Cardiac ventricle fibroblast (primary cell): ENCODE measurements around the gene OGFOD2. TPM values are rescaled to one million over a fixed set of nuclear protein-coding genes. Genes with fewer than 3 reads are reported as not detected.

ENCODE experiments used
- total RNA-seq: library from RNA; depleted of rRNA; stranded (reverse); fragments of >200 nt; gene quantifications from 2 replicates; pipeline ENCODE4 v1.2.3, GENCODE V29; 2015

The OGFOD2 gene
- total RNA-seq: 11.4 TPM in 2 replicates

DNA sequence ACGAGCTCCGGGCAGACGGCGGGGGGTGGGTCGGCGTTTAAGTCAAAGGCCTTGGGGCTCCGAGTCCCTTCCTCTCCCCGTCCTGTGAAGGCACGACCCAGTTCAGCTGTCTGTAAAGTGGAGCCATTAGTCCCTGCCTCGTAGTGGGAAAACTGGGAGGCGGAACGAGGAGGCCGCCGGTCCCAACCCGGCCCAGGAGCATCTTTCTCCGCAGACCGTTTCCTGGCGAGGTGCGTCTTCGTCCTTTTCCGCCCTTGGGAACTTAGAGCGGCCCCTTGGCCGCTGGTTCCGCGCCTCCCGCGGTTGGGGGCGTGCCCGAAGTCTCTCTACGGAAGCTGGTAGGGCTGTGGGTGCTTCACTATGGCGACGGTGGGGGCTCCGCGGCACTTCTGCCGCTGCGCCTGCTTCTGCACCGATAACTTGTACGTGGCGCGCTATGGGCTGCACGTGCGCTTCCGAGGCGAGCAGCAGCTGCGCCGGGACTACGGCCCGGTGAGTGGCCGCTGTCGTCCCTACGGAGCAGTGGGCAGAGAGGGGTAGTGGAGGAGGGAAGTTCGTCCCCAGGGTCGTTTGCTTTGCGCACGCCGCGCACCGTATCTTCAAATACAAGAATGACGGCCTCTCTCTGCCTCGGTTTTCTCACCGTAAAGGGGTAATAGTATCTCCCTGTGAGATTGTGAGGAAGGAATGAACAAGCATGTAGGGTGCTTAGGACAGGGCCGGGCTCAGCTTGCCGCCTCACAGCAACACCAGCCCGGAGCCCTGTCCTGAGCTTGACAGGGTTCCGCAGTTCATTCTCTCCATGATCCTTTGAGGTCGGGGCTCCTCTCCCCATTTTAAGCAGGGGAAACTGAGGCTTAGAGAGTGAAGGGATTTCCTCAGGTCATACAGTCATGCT is at the start of gene OGFOD2:
Gene OGFOD2 (plus strand): TSS at position 353 of the 898 bp plus-strand sequence. CDS start 8 bp downstream, at position 361.

DNA sequence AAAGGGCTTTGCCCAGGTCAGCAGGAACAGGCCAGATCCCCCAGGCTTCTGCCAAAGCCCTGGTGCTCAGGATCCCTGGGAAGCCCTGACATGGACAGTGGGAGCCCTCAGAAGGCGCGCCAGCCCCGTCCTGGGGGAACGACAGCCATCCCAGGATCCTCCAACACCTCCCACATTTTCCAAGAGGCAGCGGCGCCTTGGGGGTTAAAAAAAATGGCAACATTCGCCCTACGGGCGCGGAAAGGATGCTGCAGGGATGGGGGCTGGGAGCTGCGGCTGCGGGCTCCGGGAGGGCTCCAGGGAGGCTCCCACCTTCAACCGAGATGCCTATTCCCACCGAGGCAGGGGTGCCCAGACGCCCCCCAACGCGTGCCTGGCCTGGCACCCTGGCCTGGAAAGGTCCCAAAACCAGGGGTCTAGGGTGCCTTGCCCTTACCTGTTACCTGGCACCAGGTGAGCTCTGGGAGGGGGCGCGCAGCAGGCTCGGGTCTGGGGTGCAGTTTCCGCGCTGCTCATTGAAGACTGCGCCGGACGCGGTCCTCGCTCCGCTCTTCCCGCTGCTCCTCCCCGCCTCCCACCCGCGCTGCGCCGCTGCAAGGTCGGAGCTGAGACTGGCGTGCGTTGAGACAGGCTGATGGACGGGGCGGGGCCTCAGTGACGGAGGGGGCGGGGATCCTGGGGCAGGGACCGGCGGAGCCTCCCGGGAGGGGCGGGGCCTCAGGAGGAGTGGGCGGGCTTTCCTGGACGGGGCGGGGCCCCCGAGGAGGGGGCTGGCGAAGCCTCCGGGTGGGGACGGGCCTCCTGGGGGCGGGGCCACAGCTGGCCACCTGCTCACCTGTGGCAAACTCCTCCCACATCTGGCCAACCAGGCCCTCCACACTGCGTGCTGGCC is 8.9 kb upstream of the OGFOD2 start, which contains the start of gene ABCB9:
Gene ABCB9 (minus strand): TSS at position 613 of the 892 bp plus-strand sequence. CDS start 6,228 bp downstream, outside the sequence.

DNA sequence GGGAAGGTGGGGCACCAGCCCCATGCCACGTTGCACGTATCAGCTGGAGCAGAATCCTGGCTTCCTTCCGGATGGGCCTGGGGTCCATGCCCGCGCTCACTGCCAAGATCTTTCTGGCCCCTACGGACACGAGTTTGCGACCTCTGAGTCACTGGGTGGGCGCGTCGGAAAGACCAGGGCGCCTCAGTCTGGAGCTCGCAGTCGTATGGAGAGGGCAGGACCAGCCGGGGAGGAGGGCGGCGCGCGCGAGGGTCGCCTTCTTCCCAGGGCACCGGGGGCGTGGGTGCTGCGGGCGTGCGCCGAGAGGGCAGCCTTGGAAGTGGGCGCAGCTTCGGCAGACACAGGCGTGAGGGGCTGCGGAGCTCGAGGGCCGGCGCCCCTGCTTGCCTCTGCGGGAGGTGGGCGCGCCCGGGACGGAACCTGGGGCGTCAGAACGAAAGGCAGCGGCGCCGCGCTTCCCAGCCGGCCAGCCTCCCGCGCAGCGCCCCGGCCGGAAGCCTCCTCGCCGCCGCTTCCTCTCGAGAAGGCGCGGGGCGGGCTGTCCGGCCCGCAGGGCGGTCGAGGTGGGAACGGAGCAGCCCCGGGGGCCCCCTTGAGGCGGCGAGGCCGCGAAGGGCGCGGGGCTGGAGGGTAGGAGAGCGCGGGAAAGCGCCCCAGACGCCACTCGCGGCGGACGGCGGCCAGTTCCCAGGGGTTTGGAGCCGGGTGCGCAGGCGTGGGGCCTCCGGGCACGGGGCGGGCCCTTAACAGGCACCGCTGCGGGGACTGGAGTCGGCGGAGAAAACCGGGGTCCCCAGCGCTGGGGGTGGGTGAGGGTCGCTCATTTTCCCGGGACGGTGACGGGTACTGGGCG is 5.4 kb downstream of the OGFOD2 start, which contains the start of gene ARL6IP4:
Gene ARL6IP4 (plus strand): TSS at position 499 of the 853 bp plus-strand sequence. CDS start 459 bp downstream, outside the sequence.

Other genes starting within 250 kb of the OGFOD2 start
- 0.78 and 1.6 TPM in 2 replicates for gene HCAR1, start 244.4 kb upstream of the OGFOD2 start, total RNA-seq
- 21.1 and 23.5 TPM in 2 replicates for gene DENR, start 222.4 kb upstream of the OGFOD2 start, total RNA-seq
- 0.24 TPM in 1 of 2 replicates, not detected in the other for gene CCDC62, start 200.7 kb upstream of the OGFOD2 start, total RNA-seq
- gene HIP1R, start 139.8 kb upstream of the OGFOD2 start, total RNA-seq: 6.6 and 9.2 TPM in 2 replicates
- gene VPS37B, start 79.1 kb upstream of the OGFOD2 start, total RNA-seq: 24.5 and 25.8 TPM in 2 replicates
- gene ABCB9, start 8.8 kb upstream of the OGFOD2 start, total RNA-seq: 9.3 and 15.8 TPM in 2 replicates
- gene ARL6IP4, start 5.4 kb downstream of the OGFOD2 start, total RNA-seq: 99.4 and 164 TPM in 2 replicates
- gene PITPNM2, start 175.8 kb downstream of the OGFOD2 start, total RNA-seq: 2.2 and 3.3 TPM in 2 replicates